Medulla oblongata (tissue), 1 donor: ENCODE results near the gene CDC25B.

ENCODE experiments used
- DNase-seq: peaks from one replicate; pipeline ENCODE4 v3.0.0-alpha.2; 2015; ENCODE audit errors: extremely low spot score

CDC25B gene

GRCh38 chr20:3803854-3804253 lies 7.7 kb downstream of the CDC25B start:
- no peak for DNase-seq

- DNase-seq: no peak
These were observed 8.2 kb downstream of the CDC25B start for GRCh38 chr20:3804254-3804751.

- DNase-seq: no peak
These were observed 8.7 kb downstream of the CDC25B start for GRCh38 chr20:3804781-3805180.

GRCh38 chr20:3808544-3808943 lies 12.4 kb downstream of the CDC25B start:
- no peak for DNase-seq

- peak; percentile 98 for DNase-seq
These were observed 15.6 kb downstream of the CDC25B start for GRCh38 chr20:3811467-3812258.

- no peak for DNase-seq
These were observed 16.2 kb downstream of the CDC25B start for GRCh38 chr20:3812259-3812681.

- no peak for DNase-seq
These were observed 17.1 kb downstream of the CDC25B start for GRCh38 chr20:3812975-3813847.

- DNase-seq: no peak
These were observed 17.9 kb downstream of the CDC25B start for GRCh38 chr20:3813848-3814581.

GRCh38 chr20:3814928-3815495 lies 18.9 kb downstream of the CDC25B start:
- no peak for DNase-seq

GRCh38 chr20:3815703-3816315 lies 19.7 kb downstream of the CDC25B start:
- DNase-seq: no peak

GRCh38 chr20:3818155-3819151 lies 22.3 kb downstream of the CDC25B start:
- peak; percentile 65 for DNase-seq

- DNase-seq: no peak
These were observed 23.4 kb downstream of the CDC25B start for GRCh38 chr20:3819411-3820047.

- peak; percentile 97 for DNase-seq
These were observed 24.2 kb downstream of the CDC25B start, which contains the start of gene AP5S1 for GRCh38 chr20:3820048-3820900. Gene AP5S1 (plus strand): TSS chr20:3820547. CDS start chr20:3822118, 1,571 bp downstream.

- DNase-seq: no peak
These were observed 25.0 kb downstream of the CDC25B start for GRCh38 chr20:3820901-3821727.

GRCh38 chr20:3821996-3822395 lies 25.9 kb downstream of the CDC25B start:
- no peak for DNase-seq

- no peak for DNase-seq
These were observed 27.8 kb downstream of the CDC25B start for GRCh38 chr20:3823881-3824280.

- DNase-seq: no peak
These were observed 29.4 kb downstream of the CDC25B start for GRCh38 chr20:3825526-3825925.
